IMR-90 (cell line): ENCODE measurements around the gene MDH1B. TPM values are rescaled to one million over a fixed set of nuclear protein-coding genes. Genes with fewer than 3 reads are reported as not detected.

Experiments used
- ATAC-seq: fragments of 200-7000 bp; cut with Tn5 transposase; 2 replicates; pipeline ENCODE4 v1.9.1; 2020; ENCODE audit warnings: low read depth, mild to moderate bottlenecking, moderate library complexity
- BruUV-seq: library from RNA; stranded (reverse); fragments of 400-500 nt; replicated peaks from 2 replicates; lab custom pipeline; 2021; lab: Mats Ljungman, UMichigan
- CTCF ChIA-PET: fragments of 300-600 bp; formaldehyde crosslinking; extraction: SDS; loops from one replicate; lab custom pipeline; 2021; ENCODE audit warnings: antibody characterized with exemption; lab: Yijun Ruan, JAX
- POLR2A ChIA-PET: fragments of 300-600 bp; sonication (Branson Sonifier 250); formaldehyde crosslinking; loops from one replicate; lab custom pipeline; 2022; ENCODE audit warnings: antibody characterized with exemption; ENCODE audit not compliant: unreplicated experiment; lab: Charles Lee
- DNase-seq: peaks from one replicate; pipeline ENCODE4 v3.0.0; 2013
- H2AFZ ChIP-seq: replicated peaks from 2 replicates; pipeline ENCODE3; 2013; ENCODE audit warnings: low read length, mild to moderate bottlenecking; ENCODE audit not compliant: poor library complexity
- H2AK5ac ChIP-seq: 2 replicates; pipeline ENCODE4 v1.6.1; 2013; ENCODE audit warnings: low read depth, low read length, inconsistent platforms
- H2AK9ac ChIP-seq: replicated peaks from 2 replicates; pipeline ENCODE3; 2013; ENCODE audit warnings: mild to moderate bottlenecking, low read depth, low read length, moderate library complexity; ENCODE audit not compliant: poor library complexity
- H2BK120ac ChIP-seq: 2 replicates; pipeline ENCODE4 v1.6.1; 2013; ENCODE audit warnings: low read depth, low read length, inconsistent platforms
- H2BK15ac ChIP-seq: 3 replicates; pipeline ENCODE4 v1.6.1; 2013; ENCODE audit warnings: low read depth, low read length, inconsistent platforms
- H2BK20ac ChIP-seq: 2 replicates; pipeline ENCODE4 v1.6.1; 2013; ENCODE audit warnings: low read depth, mild to moderate bottlenecking, inconsistent platforms, low read length, moderate library complexity
- H2BK5ac ChIP-seq: 2 replicates; pipeline ENCODE4 v1.6.1; 2013; ENCODE audit warnings: mild to moderate bottlenecking, low read depth, low read length, inconsistent platforms; ENCODE audit not compliant: poor library complexity, severe bottlenecking
- H3K14ac ChIP-seq: replicated peaks from 2 replicates; pipeline ENCODE4 v1.6.1; 2013; ENCODE audit warnings: low read depth, low read length, inconsistent platforms
- H3K18ac ChIP-seq: 2 replicates; pipeline ENCODE4 v1.6.1; 2013; ENCODE audit warnings: low read depth, low read length, control low read depth
- H3K23ac ChIP-seq: 2 replicates; pipeline ENCODE4 v1.6.1; 2013; ENCODE audit warnings: low read depth, low read length, inconsistent platforms
- H3K27ac ChIP-seq: 2 replicates; pipeline ENCODE4 v1.5.1; 2013; ENCODE audit warnings: mild to moderate bottlenecking, control low read depth, low read length; ENCODE audit not compliant: insufficient read depth
- H3K27me3 ChIP-seq: 2 replicates; pipeline ENCODE4 v1.6.1; 2013; ENCODE audit warnings: low read length; ENCODE audit not compliant: control insufficient read depth, insufficient read depth
- H3K36me3 ChIP-seq: 2 replicates; pipeline ENCODE4 v1.6.1; 2013; ENCODE audit warnings: low read length, mixed read lengths; ENCODE audit not compliant: control insufficient read depth, insufficient read depth
- H3K4ac ChIP-seq: 2 replicates; pipeline ENCODE4 v1.6.1; 2013; ENCODE audit warnings: low read depth, low read length, inconsistent platforms
- H3K4me1 ChIP-seq: 2 replicates; pipeline ENCODE4 v1.6.1; 2013; ENCODE audit warnings: low read length, mixed read lengths; ENCODE audit not compliant: control insufficient read depth, insufficient read depth
- H3K4me2 ChIP-seq: 2 replicates; pipeline ENCODE4 v1.6.1; 2013; ENCODE audit warnings: low read depth, mild to moderate bottlenecking, control low read depth, low read length, moderate library complexity
- H3K4me3 ChIP-seq: 2 replicates; pipeline ENCODE4 v1.5.1; 2013; ENCODE audit warnings: low read depth, mild to moderate bottlenecking, control low read depth, low read length, moderate library complexity; ENCODE audit not compliant: insufficient read depth
- H3K56ac ChIP-seq: 2 replicates; pipeline ENCODE4 v1.6.1; 2013; ENCODE audit warnings: low read length, inconsistent platforms; ENCODE audit not compliant: insufficient read depth; ENCODE audit errors: extremely low read depth
- H3K79me1 ChIP-seq, 2 experiments: 2 replicates each; pipeline ENCODE4 v1.6.1; 2013; ENCODE audit warnings: low read length in 2 of 2, inconsistent platforms in 1 of 2, low read depth in 1 of 2
- H3K9ac ChIP-seq: 2 replicates; pipeline ENCODE4 v1.6.1; 2013; ENCODE audit warnings: low read depth, low read length, control low read depth
- H3K9me1 ChIP-seq: 2 replicates; pipeline ENCODE4 v1.6.1; 2013; ENCODE audit warnings: low read length, inconsistent platforms; ENCODE audit not compliant: insufficient read depth
- H3K9me3 ChIP-seq: 2 replicates; pipeline ENCODE4 v1.6.1; 2013; ENCODE audit warnings: low read length; ENCODE audit not compliant: control insufficient read depth, insufficient read depth
- H4K20me1 ChIP-seq: 2 replicates; pipeline ENCODE4 v1.6.1; 2013; ENCODE audit warnings: low read length, inconsistent platforms; ENCODE audit not compliant: insufficient read depth
- H4K5ac ChIP-seq: 2 replicates; pipeline ENCODE4 v1.6.1; 2013; ENCODE audit warnings: mild to moderate bottlenecking, low read depth, low read length, control low read depth
- H4K8ac ChIP-seq, 2 experiments: 2 replicates each; pipeline ENCODE4 v1.6.1; 2013; ENCODE audit warnings: low read depth in 2 of 2, low read length in 2 of 2, control low read depth in 1 of 2, inconsistent platforms in 1 of 2
- H4K91ac ChIP-seq: 2 replicates; pipeline ENCODE4 v1.6.1; 2013; ENCODE audit warnings: low read depth, low read length, inconsistent platforms; ENCODE audit not compliant: insufficient read depth
- BHLHE40 ChIP-seq: fragments of 150-350 bp; IDR thresholded peaks from 2 replicates; pipeline ENCODE4 v1.6.1; 2016; ENCODE audit warnings: mild to moderate bottlenecking, low read depth, low read length
- CHD1 ChIP-seq: IDR thresholded peaks from 2 replicates; pipeline ENCODE4 v1.6.1; 2012; ENCODE audit warnings: low read depth, low read length, improper control_type of control experiment
- FOS ChIP-seq: fragments of 150-350 bp; IDR thresholded peaks from 2 replicates; pipeline ENCODE4 v1.6.1; 2016; ENCODE audit warnings: low read depth, low read length
- MAZ ChIP-seq: IDR thresholded peaks from 2 replicates; pipeline ENCODE4 v1.6.1; 2012; ENCODE audit warnings: low read depth, mild to moderate bottlenecking, low read length, improper control_type of control experiment, moderate library complexity, borderline replicate concordance
- MXI1 ChIP-seq: IDR thresholded peaks from 2 replicates; pipeline ENCODE4 v1.6.1; 2012; ENCODE audit warnings: low read depth, mild to moderate bottlenecking, low read length, moderate library complexity, borderline replicate concordance
- NFE2L2 ChIP-seq: fragments of 150-350 bp; IDR thresholded peaks from 2 replicates; pipeline ENCODE4 v1.6.1; 2016; ENCODE audit warnings: low read depth, mild to moderate bottlenecking, low read length
- POLR2A ChIP-seq: IDR thresholded peaks from 2 replicates; pipeline ENCODE4 v1.6.1; 2012; ENCODE audit warnings: mild to moderate bottlenecking, low read depth, low read length
- RAD21 ChIP-seq: IDR thresholded peaks from 2 replicates; pipeline ENCODE4 v1.6.1; 2012; ENCODE audit warnings: low read length, improper control_type of control experiment
- RCOR1 ChIP-seq: IDR thresholded peaks from 2 replicates; pipeline ENCODE4 v1.6.1; 2012; ENCODE audit warnings: mild to moderate bottlenecking, low read length, improper control_type of control experiment; ENCODE audit not compliant: insufficient replicate concordance
- RFX5 ChIP-seq: IDR thresholded peaks from 2 replicates; pipeline ENCODE4 v1.8.0; 2012; ENCODE audit warnings: low read depth, mild to moderate bottlenecking, low read length, moderate library complexity
- SMC3 ChIP-seq: fragments of 150-350 bp; IDR thresholded peaks from 2 replicates; pipeline ENCODE4 v1.6.1; 2016; ENCODE audit warnings: low read depth, mild to moderate bottlenecking, antibody characterized with exemption, low read length, moderate library complexity
- WGBS, 2 experiments: methylation state at CpG; one replicate each; pipeline versions ENCODE4 v1.1.5 to v1.1.7; 2013; ENCODE audit warnings: missing lambda C conversion rate in 2 of 2; ENCODE audit not compliant: insufficient read length in 1 of 2; ENCODE audit errors: extremely low coverage in 2 of 2; 5-methylcytosine and 5-hydroxymethylcytosine counted together
- dilution Hi-C: fragments of 300-500 bp; cut with HindIII; formaldehyde crosslinking; loops from one replicate; pipeline ENCODE4 v1.14.3; 2018; ENCODE audit warnings: low sequenced_read_pairs; ENCODE audit not compliant: unreplicated experiment
- in situ Hi-C: fragments of 300-500 bp; cut with MboI; formaldehyde crosslinking; loops from 3 replicates; pipeline ENCODE4 v1.14.3; 2019; ENCODE audit warnings: low sequenced_read_pairs, inconsistent platforms, mixed read lengths
- intact Hi-C: fragments of 100-400 bp; cut with micrococcal nuclease; formaldehyde crosslinking; loops from 2 replicates; pipeline ENCODE4 v1.10.0; 2022
- polyA plus RNA-seq, 3 experiments: library from polyadenylated mRNA; depleted of rRNA; stranded (reverse); fragments of >200 nt; gene quantifications; 2 replicates each; pipeline ENCODE4 v1.2.3, GENCODE V29; 2012; ENCODE audit warnings: low replicate concordance in 1 of 3
- total RNA-seq: library from RNA; depleted of rRNA; stranded (reverse); fragments of >200 nt; gene quantifications from 2 replicates; pipeline ENCODE4 v1.2.3, GENCODE V29; 2012

Gene MDH1B
- total and polyA plus RNA-seq, 2 of the 4 experiments (the other 2 are of a cell fraction): 0.38 to 0.54 TPM

DNA sequence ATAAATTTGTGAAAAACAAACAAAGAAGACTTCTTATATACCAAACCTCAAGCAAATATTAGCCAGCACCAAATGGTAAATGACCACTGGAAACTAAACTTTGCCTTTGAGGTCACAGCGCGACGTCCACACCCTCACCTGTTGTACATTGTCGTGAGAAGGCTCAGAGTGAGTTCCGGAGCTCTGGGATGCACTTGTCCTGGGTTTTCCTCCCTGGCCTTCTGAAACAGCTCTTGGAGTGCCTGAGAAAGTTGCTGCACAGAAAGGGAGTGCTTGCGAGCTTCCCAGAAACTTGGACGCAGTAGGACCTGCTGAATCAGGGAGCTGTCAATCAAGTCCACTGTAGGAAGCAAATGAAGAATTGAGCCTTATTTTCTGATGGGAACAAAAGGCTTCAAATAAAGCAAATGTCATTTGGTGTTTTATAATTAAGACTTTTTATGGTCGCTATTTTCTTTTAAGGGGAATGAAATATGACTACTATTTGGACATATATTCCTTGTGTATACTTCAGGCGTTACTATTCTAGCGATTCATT lies 57.9 kb downstream of the MDH1B start:
- H2AK9ac ChIP-seq: no peak overlapping the region
- no peak overlapping the region for H3K18ac ChIP-seq
- no peak overlapping the region for H4K8ac ChIP-seq
- H3K14ac ChIP-seq: no peak overlapping the region
- DNase-seq (no peak), ATAC-seq (no peak)
- H3K9me1 ChIP-seq: no peaks in the 10 kb centered on the region
- H4K5ac ChIP-seq: no peak overlapping the region
- H3K4ac ChIP-seq: no peak overlapping the region
- no peaks in the 10 kb centered on the region for H3K36me3 ChIP-seq
- no peak overlapping the region for H3K9ac ChIP-seq
- H3K27ac ChIP-seq: no peak overlapping the region
- H3K9me3 ChIP-seq: no peaks in the 10 kb centered on the region
- H3K56ac ChIP-seq: no peak overlapping the region
- in situ Hi-C loops: no loop called here
- no peak overlapping the region for H3K4me2 ChIP-seq
- intact Hi-C loops: no loop called here
- H2AFZ ChIP-seq: no peak overlapping the region
- no peaks in the 10 kb centered on the region for H4K20me1 ChIP-seq
- H3K4me1 ChIP-seq: no peaks in the 10 kb centered on the region
- H3K79me1 ChIP-seq: no peaks in the 10 kb centered on the region
- no peak for TF ChIP-seq RFX5
- no peak for TF ChIP-seq NFE2L2
- no peak for TF ChIP-seq FOS
- TF ChIP-seq CHD1: no peak
- TF ChIP-seq BHLHE40: no peak
- TF ChIP-seq RAD21: no peak
- no peak for TF ChIP-seq MXI1
- no peak for TF ChIP-seq MAZ
- no peak for TF ChIP-seq RCOR1
- no peak for TF ChIP-seq POLR2A
- TF ChIP-seq SMC3: no peak
- H2BK20ac ChIP-seq: no peak overlapping the region
- H2BK15ac ChIP-seq: no peak overlapping the region
- H4K91ac ChIP-seq: no peak overlapping the region
- H3K23ac ChIP-seq: no peak overlapping the region
- H2BK120ac ChIP-seq: no peak overlapping the region
- no TSS peak for BruUV-seq
- ChIA-PET POLR2A (no interaction called here), CTCF (interaction anchor here (0.6 kb wide), 1 partner anchor 53 kb away, joined by 3 read pairs; no protein-coding TSS in a partner anchor)
- H3K4me3 ChIP-seq: no peak overlapping the region
- peaks cover 2% of the 10 kb centered on the region; the same call in 1 of the 2 replicates for H3K27me3 ChIP-seq
- dilution Hi-C loops: no loop called here
- no peak overlapping the region for H2AK5ac ChIP-seq
- no peak overlapping the region for H2BK5ac ChIP-seq
- 85% methylated on average over 6 of the region's 10 CpGs; no CpG with 5 or more reads in 1 of the 2 experiments for WGBS, 2 experiments
